Fibroblast of lung (primary cell): ENCODE measurements around the gene THRAP3. TPM values are rescaled to one million over a fixed set of nuclear protein-coding genes. Genes with fewer than 3 reads are reported as not detected.
A peak's percentile ranks its signal among the peaks of the same experiment; 100 is the strongest.

Source experiments
- DNase-seq, 2 donors: peaks; one replicate each; pipeline versions ENCODE4 v3.0.0 to v3.0.0-alpha.2; 2010; ENCODE audit warnings: low read depth in 2 of 2
- H2AFZ ChIP-seq: 2 replicates; pipeline ENCODE4 v1.5.1; 2012; ENCODE audit warnings: low read length, control low read depth, inconsistent platforms
- H3K27ac ChIP-seq: 2 replicates; pipeline ENCODE4 v1.5.1; 2011; ENCODE audit warnings: low read length, control low read depth; ENCODE audit not compliant: insufficient read depth
- H3K27me3 ChIP-seq: 2 replicates; pipeline ENCODE4 v1.5.1; 2011; ENCODE audit warnings: mild to moderate bottlenecking, low read length; ENCODE audit not compliant: control insufficient read depth, insufficient read depth
- H3K36me3 ChIP-seq: 2 replicates; pipeline ENCODE4 v1.5.1; 2011; ENCODE audit warnings: low read length; ENCODE audit not compliant: control insufficient read depth, insufficient read depth
- H3K4me1 ChIP-seq: 2 replicates; pipeline ENCODE4 v1.5.1; 2011; ENCODE audit warnings: low read length; ENCODE audit not compliant: control insufficient read depth, insufficient read depth; ENCODE audit errors: extremely low read depth
- H3K4me2 ChIP-seq: 2 replicates; pipeline ENCODE4 v1.5.1; 2011; ENCODE audit warnings: low read length, control low read depth; ENCODE audit not compliant: insufficient read depth; ENCODE audit errors: extremely low read depth
- H3K4me3 ChIP-seq, 4 experiments: fragments of 200-600 bp in 1 of 4; sonication (generic) in 1 of 4; replicated peaks in 1 of 4; 2 replicates each; pipeline ENCODE4 v1.5.1; 2011 to 2016; ENCODE audit warnings: low read length in 4 of 4, low read depth in 3 of 4, mild to moderate bottlenecking in 3 of 4, control low read depth in 2 of 4, inconsistent platforms in 1 of 4, mixed read lengths in 1 of 4; ENCODE audit not compliant: insufficient read depth in 1 of 4; ENCODE audit errors: control extremely low read depth in 1 of 4
- H3K79me2 ChIP-seq: 2 replicates; pipeline ENCODE4 v1.5.1; 2012; ENCODE audit warnings: mild to moderate bottlenecking, low read length, inconsistent platforms; ENCODE audit not compliant: control insufficient read depth, insufficient read depth
- H3K9ac ChIP-seq: 2 replicates; pipeline ENCODE4 v1.5.1; 2011; ENCODE audit warnings: mild to moderate bottlenecking, low read length, control low read depth; ENCODE audit not compliant: insufficient read depth
- H3K9me3 ChIP-seq: 2 replicates; pipeline ENCODE4 v1.5.1; 2012; ENCODE audit warnings: low read depth, low read length; ENCODE audit not compliant: control insufficient read depth, insufficient read depth
- H4K20me1 ChIP-seq: 2 replicates; pipeline ENCODE4 v1.5.1; 2011; ENCODE audit warnings: low read length; ENCODE audit not compliant: control insufficient read depth, insufficient read depth; ENCODE audit errors: extremely low read depth
- CTCF ChIP-seq, 2 donors: IDR thresholded peaks in 1 of 2; conservative IDR thresholded peaks in 1 of 2; 1 replicate in 1 of 2; 2 replicates in 1 of 2; pipeline ENCODE4 v1.5.1; 2011 to 2012; ENCODE audit warnings: low read length in 2 of 2, control low read depth in 1 of 2, inconsistent platforms in 1 of 2, low read depth in 1 of 2, mild to moderate bottlenecking in 1 of 2
- EZH2 ChIP-seq: IDR thresholded peaks from 2 replicates; pipeline ENCODE4 v1.5.1; 2012; ENCODE audit warnings: low read length, control low read depth, mild to moderate bottlenecking; ENCODE audit errors: missing control alignments
- polyA plus RNA-seq, 2 donors: library from polyadenylated mRNA; depleted of rRNA in 1 of 2; stranded (reverse) in 1 of 2; unstranded in 1 of 2; fragments of >200 nt; gene quantifications; 2 replicates each; pipeline ENCODE4 v1.2.1, GENCODE V29; 2011 to 2012; ENCODE audit warnings: missing spikeins in 1 of 2
- total RNA-seq: library from RNA; depleted of rRNA; stranded (reverse); fragments of >200 nt; gene quantifications from 2 replicates; pipeline ENCODE4 v1.2.1, GENCODE V29; 2014

THRAP3 gene
- total and polyA plus RNA-seq, 2 donors (not counting 1 experiment from before 2014, with no cell fraction given): 92.5 to 97.5 TPM

- H3K4me1 ChIP-seq: peaks cover 3% of the 10 kb centered on the region
- no peak overlapping the region for H2AFZ ChIP-seq
- H3K4me3 ChIP-seq: no peak overlapping the region
- peaks cover 38% of the 10 kb centered on the region for H3K79me2 ChIP-seq
- TF ChIP-seq CTCF (conservative IDR thresholded peaks at IDR 0.05 in 1 of 2, IDR thresholded peaks at IDR 0.05 in 1 of 2; ENCODE audit: low read depth in 1 of 2, low read length in 2 of 2) (peak; percentile 68 to 73), EZH2 (no peak)
- no peak overlapping the region for H3K4me2 ChIP-seq
- no peaks in the 10 kb centered on the region for H4K20me1 ChIP-seq
- H3K9me3 ChIP-seq: no peaks in the 10 kb centered on the region
- no peaks in the 10 kb centered on the region for H3K27me3 ChIP-seq
- H3K36me3 ChIP-seq: peaks cover 24% of the 10 kb centered on the region
- H3K9ac ChIP-seq: no peak overlapping the region
- DNase-seq: peak; percentile 84 to 94
- no peak overlapping the region for H3K27ac ChIP-seq
Observed at GRCh38 chr1:36285443-36286101, 61.3 kb downstream of the THRAP3 start.

- peaks cover 29% of the 10 kb centered on the region for H3K36me3 ChIP-seq
- no peaks in the 10 kb centered on the region for H4K20me1 ChIP-seq
- H3K4me1 ChIP-seq: peaks cover 6% of the 10 kb centered on the region
- H3K9ac ChIP-seq: no peak overlapping the region
- no peak overlapping the region for H2AFZ ChIP-seq
- no peaks in the 10 kb centered on the region for H3K9me3 ChIP-seq
- peaks cover 33% of the 10 kb centered on the region for H3K79me2 ChIP-seq
- H3K4me2 ChIP-seq: no peak overlapping the region
- no peak overlapping the region for H3K27ac ChIP-seq
- no peak for TF ChIP-seq CTCF (conservative IDR thresholded peaks at IDR 0.05 in 1 of 2, IDR thresholded peaks at IDR 0.05 in 1 of 2; ENCODE audit: low read depth in 1 of 2, low read length in 2 of 2)
- TF ChIP-seq EZH2: no peak
- H3K4me3 ChIP-seq: no peak overlapping the region
- DNase-seq: no peak
- H3K27me3 ChIP-seq: no peaks in the 10 kb centered on the region
Observed at GRCh38 chr1:36286802-36287201, 62.6 kb downstream of the THRAP3 start.

GRCh38 chr1:36287595-36287994 is 63.4 kb downstream of the THRAP3 start:
- H3K4me3 ChIP-seq: no peak overlapping the region
- no peaks in the 10 kb centered on the region for H4K20me1 ChIP-seq
- no peak overlapping the region for H2AFZ ChIP-seq
- H3K9ac ChIP-seq: no peak overlapping the region
- no peak for DNase-seq
- TF ChIP-seq EZH2: no peak
- TF ChIP-seq CTCF (conservative IDR thresholded peaks at IDR 0.05 in 1 of 2, IDR thresholded peaks at IDR 0.05 in 1 of 2; ENCODE audit: low read depth in 1 of 2, low read length in 2 of 2): no peak
- no peak overlapping the region for H3K4me2 ChIP-seq
- H3K79me2 ChIP-seq: peaks cover 30% of the 10 kb centered on the region
- H3K9me3 ChIP-seq: no peaks in the 10 kb centered on the region
- H3K4me1 ChIP-seq: peaks cover 6% of the 10 kb centered on the region
- no peaks in the 10 kb centered on the region for H3K27me3 ChIP-seq
- H3K36me3 ChIP-seq: peaks cover 32% of the 10 kb centered on the region
- no peak overlapping the region for H3K27ac ChIP-seq
